PC-3 (cell line): ENCODE results near the gene TIMM17A. TPM values are rescaled to one million over a fixed set of nuclear protein-coding genes. Genes with fewer than 3 reads are reported as not detected.
A peak's percentile ranks its signal among the peaks of the same experiment; 100 is the strongest.

Experiments used
- ATAC-seq: fragments of 200-7000 bp; cut with Tn5 transposase; 2 replicates; pipeline ENCODE4 v1.9.1; 2020; ENCODE audit warnings: mild to moderate bottlenecking, moderate library complexity
- BruUV-seq: library from RNA; stranded (reverse); fragments of 400-500 nt; replicated peaks from 2 replicates; lab custom pipeline; 2021; lab: Mats Ljungman, UMichigan
- CTCF ChIA-PET: fragments of 300-600 bp; sonication (Branson Sonifier 250); formaldehyde crosslinking; loops from one replicate; lab custom pipeline; 2022; ENCODE audit warnings: antibody characterized with exemption; lab: Charles Lee
- POLR2A ChIA-PET: fragments of 300-600 bp; sonication (Branson Sonifier 250); formaldehyde crosslinking; loops from one replicate; lab custom pipeline; 2022; ENCODE audit warnings: antibody characterized with exemption; ENCODE audit not compliant: unreplicated experiment; lab: Charles Lee
- DNase-seq: peaks from one replicate; pipeline ENCODE4 v3.0.0-alpha.2; 2015
- H2AFZ ChIP-seq: fragments of 300-600 bp; sonication (generic); 2 replicates; pipeline ENCODE4 v1.6.0; 2016; ENCODE audit warnings: antibody characterized with exemption, low read length
- H3F3A ChIP-seq: fragments of 300-600 bp; sonication (generic); one replicate; pipeline ENCODE4 v1.6.0; 2017; ENCODE audit warnings: antibody characterized with exemption, low read length, control low read depth, mild to moderate bottlenecking; ENCODE audit not compliant: unreplicated experiment
- H3K27ac ChIP-seq: fragments of 300-600 bp; sonication (generic); 2 replicates; pipeline ENCODE4 v1.5.1; 2016; ENCODE audit warnings: mild to moderate bottlenecking, low read length
- H3K27me3 ChIP-seq: fragments of 300-600 bp; sonication (generic); 2 replicates; pipeline ENCODE4 v1.6.1; 2016; ENCODE audit warnings: low read length, mixed read lengths
- H3K36me3 ChIP-seq: fragments of 300-600 bp; sonication (generic); 2 replicates; pipeline ENCODE4 v1.6.1; 2016; ENCODE audit warnings: low read depth, mixed run types, low read length, mixed read lengths
- H3K4me1 ChIP-seq: fragments of 300-600 bp; sonication (generic); 2 replicates; pipeline ENCODE4 v1.5.1; 2016; ENCODE audit warnings: low read length; ENCODE audit not compliant: insufficient read depth
- H3K4me2 ChIP-seq: fragments of 300-600 bp; sonication (generic); 2 replicates; pipeline ENCODE4 v1.6.0; 2016; ENCODE audit warnings: low read length
- H3K4me3 ChIP-seq: fragments of 300-600 bp; sonication (generic); 2 replicates; pipeline ENCODE4 v1.5.1; 2016; ENCODE audit warnings: mild to moderate bottlenecking, low read length, mixed read lengths
- H3K79me2 ChIP-seq: fragments of 300-600 bp; sonication (generic); 2 replicates; pipeline ENCODE4 v1.6.1; 2017; ENCODE audit warnings: low read length, mixed read lengths
- H3K9ac ChIP-seq: fragments of 300-600 bp; sonication (generic); 2 replicates; pipeline ENCODE4 v1.6.0; 2016; ENCODE audit warnings: mild to moderate bottlenecking, low read length
- H3K9me2 ChIP-seq: fragments of 300-600 bp; sonication (generic); replicated peaks from 2 replicates; pipeline ENCODE4 v1.6.1; 2016; ENCODE audit warnings: mixed run types, low read length, mixed read lengths
- H3K9me3 ChIP-seq: fragments of 300-600 bp; sonication (generic); 2 replicates; pipeline ENCODE4 v1.6.1; 2016; ENCODE audit warnings: low read length, mixed read lengths
- H4K20me1 ChIP-seq: fragments of 300-600 bp; sonication (generic); 2 replicates; pipeline ENCODE4 v1.6.1; 2016; ENCODE audit warnings: low read length, mixed read lengths
- EZH2 ChIP-seq: fragments of 300-600 bp; sonication (generic); IDR thresholded peaks from one replicate; pipeline ENCODE4 v1.6.1; 2017; ENCODE audit warnings: antibody characterized with exemption, mild to moderate bottlenecking, low read length; ENCODE audit not compliant: unreplicated experiment
- EZH2phosphoT487 ChIP-seq: fragments of 300-600 bp; sonication (generic); IDR thresholded peaks from 2 replicates; pipeline ENCODE4 v1.6.1; 2018; ENCODE audit warnings: mild to moderate bottlenecking, antibody characterized with exemption, low read length, borderline replicate concordance
- intact Hi-C: fragments of 100-400 bp; cut with micrococcal nuclease; formaldehyde crosslinking; loops from 2 replicates; pipeline ENCODE4 v1.9.0; 2023
- total RNA-seq: library from RNA; depleted of rRNA; stranded (reverse); fragments of >200 nt; gene quantifications from 2 replicates; pipeline ENCODE4 v1.2.3, GENCODE V29; 2014
- TF ChIP-seq, protein P1 (sequence below): fragments of 300-600 bp; sonication (generic); conservative IDR thresholded peaks from 2 replicates; pipeline ENCODE4 v1.5.1; 2017; ENCODE audit warnings: antibody characterized with exemption, low read depth, mild to moderate bottlenecking, low read length

Gene TIMM17A
- total RNA-seq, 1 experiment from 2014 or later, result 57.7 TPM

DNA sequence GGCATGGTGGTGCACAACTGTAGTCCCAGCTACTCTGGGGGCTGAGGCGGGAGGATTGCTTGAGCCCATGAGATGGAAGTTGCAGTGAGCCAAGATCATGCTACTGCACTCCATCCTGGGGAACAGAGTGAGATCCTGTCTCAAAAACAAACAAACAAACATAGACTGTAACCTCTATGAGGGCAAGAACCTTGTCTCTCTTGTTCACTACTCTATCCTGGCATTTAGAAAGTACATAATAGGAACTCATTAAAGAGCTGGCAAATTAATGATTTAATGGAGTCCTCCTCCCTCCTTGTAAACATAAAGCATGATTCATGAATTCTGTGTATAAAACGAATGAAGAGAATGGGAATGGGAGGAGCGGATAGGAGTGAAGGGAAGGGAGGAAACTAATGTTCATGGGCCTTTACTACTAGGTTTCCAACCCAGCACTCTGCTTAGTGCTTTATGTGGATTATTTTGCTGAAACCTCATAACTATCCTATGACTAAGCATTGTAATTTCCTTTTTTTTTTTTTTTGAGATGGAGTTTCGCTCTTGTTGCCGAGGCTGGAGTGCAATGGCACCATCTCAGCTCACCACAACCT is 17.6 kb upstream of the TIMM17A start:
- ATAC-seq (peak; percentile 97), DNase-seq (peak; percentile 49)
- CTCF ChIA-PET, result interaction anchor here (0.6 kb wide), 2 partner anchors 40 to 55 kb away, joined by 3 to 5 read pairs; no protein-coding TSS in a partner anchor
- no TSS peak for BruUV-seq
- H3K27me3 ChIP-seq, result no peaks in the 10 kb centered on the region
- TF ChIP-seq EZH2 (no peak), EZH2phosphoT487 (no peak)
- no peaks in the 10 kb centered on the region for H3K9me3 ChIP-seq
- no peaks in the 10 kb centered on the region for H3F3A ChIP-seq
- no peak overlapping the region for H3K4me3 ChIP-seq
- POLR2A ChIA-PET, result no interaction called here
- no peak overlapping the region for H2AFZ ChIP-seq
- no peaks in the 10 kb centered on the region for H3K36me3 ChIP-seq
- H3K4me1 ChIP-seq, result peaks cover 6% of the 10 kb centered on the region; the same call in 1 of the 2 replicates
- H3K27ac ChIP-seq, result no peak overlapping the region
- H3K9ac ChIP-seq, result no peak overlapping the region
- no peaks in the 10 kb centered on the region for H4K20me1 ChIP-seq
- intact Hi-C loops, result no loop called here
- H3K4me2 ChIP-seq, result no peak overlapping the region
- no peaks in the 10 kb centered on the region for H3K9me2 ChIP-seq
- no peaks in the 10 kb centered on the region for H3K79me2 ChIP-seq

DNA sequence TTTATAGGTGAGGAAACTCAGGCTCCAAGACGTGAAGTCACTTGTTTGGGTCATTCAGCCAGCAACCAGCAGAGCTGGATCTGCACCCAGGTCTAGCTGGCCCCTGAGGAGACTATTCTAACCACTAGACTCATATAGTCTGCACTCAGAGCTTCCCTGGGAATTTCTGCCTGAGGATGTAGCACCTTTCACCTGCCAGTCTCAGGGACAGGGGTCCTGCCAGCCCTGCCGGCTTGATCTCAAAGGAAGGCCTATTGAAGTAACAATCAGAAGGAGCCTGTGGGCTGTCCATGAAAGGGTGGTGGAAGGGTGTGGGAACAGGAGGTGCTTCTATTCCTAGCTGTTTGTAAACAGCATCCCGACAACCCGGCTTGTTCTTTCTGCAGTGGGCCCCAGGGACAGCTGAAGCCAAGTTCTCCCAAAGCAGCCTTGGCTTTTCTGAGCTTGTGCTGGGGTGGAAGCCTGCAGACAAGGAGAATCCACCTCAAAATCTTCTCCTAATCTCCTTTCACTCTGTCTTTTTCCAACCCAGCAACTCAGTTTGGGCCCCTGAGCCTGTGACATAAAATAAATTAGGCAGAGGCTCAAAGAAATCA is 16.8 kb upstream of the TIMM17A start:
- POLR2A ChIA-PET, result no interaction called here
- Histone ChIP-seq H3K36me3 (no peaks in the 10 kb centered on the region), H3K79me2 (no peaks in the 10 kb centered on the region), H3K9me2 (no peaks in the 10 kb centered on the region), H2AFZ (no peak overlapping the region), H3K4me3 (no peak overlapping the region), H3K27ac (no peak overlapping the region), H3F3A (no peaks in the 10 kb centered on the region), H4K20me1 (no peaks in the 10 kb centered on the region), H3K9ac (no peak overlapping the region), H3K4me2 (no peak overlapping the region), H3K9me3 (no peaks in the 10 kb centered on the region), H3K4me1 (peaks cover 6% of the 10 kb centered on the region; the same call in 1 of the 2 replicates), H3K27me3 (no peaks in the 10 kb centered on the region)
- ATAC-seq (no peak), DNase-seq (no peak)
- CTCF ChIA-PET, result interaction anchor here (0.6 kb wide), 1 partner anchor 56 kb away, joined by 5 read pairs; no protein-coding TSS in a partner anchor
- TF ChIP-seq EZH2phosphoT487 (no peak), EZH2 (no peak)
- TF ChIP-seq, protein P1, sequence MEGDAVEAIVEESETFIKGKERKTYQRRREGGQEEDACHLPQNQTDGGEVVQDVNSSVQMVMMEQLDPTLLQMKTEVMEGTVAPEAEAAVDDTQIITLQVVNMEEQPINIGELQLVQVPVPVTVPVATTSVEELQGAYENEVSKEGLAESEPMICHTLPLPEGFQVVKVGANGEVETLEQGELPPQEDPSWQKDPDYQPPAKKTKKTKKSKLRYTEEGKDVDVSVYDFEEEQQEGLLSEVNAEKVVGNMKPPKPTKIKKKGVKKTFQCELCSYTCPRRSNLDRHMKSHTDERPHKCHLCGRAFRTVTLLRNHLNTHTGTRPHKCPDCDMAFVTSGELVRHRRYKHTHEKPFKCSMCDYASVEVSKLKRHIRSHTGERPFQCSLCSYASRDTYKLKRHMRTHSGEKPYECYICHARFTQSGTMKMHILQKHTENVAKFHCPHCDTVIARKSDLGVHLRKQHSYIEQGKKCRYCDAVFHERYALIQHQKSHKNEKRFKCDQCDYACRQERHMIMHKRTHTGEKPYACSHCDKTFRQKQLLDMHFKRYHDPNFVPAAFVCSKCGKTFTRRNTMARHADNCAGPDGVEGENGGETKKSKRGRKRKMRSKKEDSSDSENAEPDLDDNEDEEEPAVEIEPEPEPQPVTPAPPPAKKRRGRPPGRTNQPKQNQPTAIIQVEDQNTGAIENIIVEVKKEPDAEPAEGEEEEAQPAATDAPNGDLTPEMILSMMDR, result no peak
- BruUV-seq, result no TSS peak
- intact Hi-C loops, result no loop called here

DNA sequence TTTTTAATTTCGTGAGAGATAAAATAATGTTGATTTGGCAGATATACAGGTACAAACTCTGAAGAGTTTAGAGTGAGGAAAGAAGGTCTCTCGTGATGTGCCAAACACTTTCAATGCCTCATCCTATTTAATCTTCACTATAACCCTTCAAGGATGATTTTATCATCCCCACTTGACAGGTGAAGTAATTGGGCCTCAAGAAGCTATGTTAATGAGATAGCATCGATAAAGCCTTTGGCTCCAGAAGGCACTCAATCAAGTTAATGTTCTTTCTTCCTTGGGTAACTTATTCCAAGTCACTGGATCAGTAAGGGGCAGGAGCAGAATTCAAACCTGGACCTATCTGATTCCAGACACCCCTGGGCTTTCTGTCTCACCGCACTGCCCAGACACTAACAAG is 16.2 kb upstream of the TIMM17A start:
- no peak overlapping the region for H3K4me2 ChIP-seq
- no peak overlapping the region for H3K9ac ChIP-seq
- no peak overlapping the region for H3K27ac ChIP-seq
- DNase-seq, result no peak
- intact Hi-C loops, result no loop called here
- H3K4me3 ChIP-seq, result no peak overlapping the region
- H3K79me2 ChIP-seq, result no peaks in the 10 kb centered on the region
- no peaks in the 10 kb centered on the region for H3K36me3 ChIP-seq
- peaks cover 6% of the 10 kb centered on the region; the same call in 1 of the 2 replicates for H3K4me1 ChIP-seq
- TF ChIP-seq, protein P1, result no peak
- TF ChIP-seq EZH2, result no peak
- no peak for TF ChIP-seq EZH2phosphoT487
- ATAC-seq, result no peak
- no peaks in the 10 kb centered on the region for H3K9me2 ChIP-seq
- H3K27me3 ChIP-seq, result no peaks in the 10 kb centered on the region
- no peaks in the 10 kb centered on the region for H4K20me1 ChIP-seq
- no peaks in the 10 kb centered on the region for H3K9me3 ChIP-seq
- ChIA-PET CTCF (no interaction called here), POLR2A (no interaction called here)
- no TSS peak for BruUV-seq
- H2AFZ ChIP-seq, result no peak overlapping the region
- H3F3A ChIP-seq, result no peaks in the 10 kb centered on the region
